ENCODE data around the gene F11R. TPM values are rescaled to one million over a fixed set of nuclear protein-coding genes. Genes with fewer than 3 reads are reported as not detected.

Gene F11R
- total RNA-seq, 1 experiment from 2014 or later, result 173 TPM

DNA sequence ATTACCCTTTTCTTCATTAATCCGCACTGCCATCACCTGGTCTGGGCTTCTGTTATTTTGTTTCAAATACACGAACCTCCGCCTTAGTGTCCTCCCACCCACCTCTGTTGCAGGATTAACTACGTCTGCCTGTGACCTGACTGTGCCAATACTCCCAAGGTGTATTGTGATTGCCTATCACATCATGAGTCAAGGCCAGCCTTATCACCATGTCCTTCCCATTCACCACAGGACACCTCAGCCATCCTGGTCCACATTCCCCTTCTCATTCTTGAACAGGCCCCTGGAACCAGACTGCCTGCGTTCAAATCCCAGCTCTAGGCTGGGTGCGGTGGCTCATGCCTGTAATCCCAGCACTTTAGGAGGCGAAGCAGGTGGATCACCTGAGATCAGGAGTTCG, 14.4 kb downstream of the F11R start:
- H3K9me3 Mint-ChIP-seq (ENCODE audit: low read depth, unreplicated experiment), result no peaks in the 10 kb centered on the region
- CTCF ChIA-PET, result interaction anchor here (0.6 kb wide), 1 partner anchor 21 kb away, joined by 3 read pairs; no protein-coding TSS in a partner anchor
- no peak for DNase-seq
- intact Hi-C loops (cut with micrococcal nuclease; ENCODE audit: unreplicated experiment), result no loop called here
- H3K27me3 Mint-ChIP-seq (ENCODE audit: unreplicated experiment), result no peaks in the 10 kb centered on the region
- H3K4me3 Mint-ChIP-seq (ENCODE audit: low read depth, unreplicated experiment), result no peak overlapping the region
- TF ChIP-seq, protein P1, sequence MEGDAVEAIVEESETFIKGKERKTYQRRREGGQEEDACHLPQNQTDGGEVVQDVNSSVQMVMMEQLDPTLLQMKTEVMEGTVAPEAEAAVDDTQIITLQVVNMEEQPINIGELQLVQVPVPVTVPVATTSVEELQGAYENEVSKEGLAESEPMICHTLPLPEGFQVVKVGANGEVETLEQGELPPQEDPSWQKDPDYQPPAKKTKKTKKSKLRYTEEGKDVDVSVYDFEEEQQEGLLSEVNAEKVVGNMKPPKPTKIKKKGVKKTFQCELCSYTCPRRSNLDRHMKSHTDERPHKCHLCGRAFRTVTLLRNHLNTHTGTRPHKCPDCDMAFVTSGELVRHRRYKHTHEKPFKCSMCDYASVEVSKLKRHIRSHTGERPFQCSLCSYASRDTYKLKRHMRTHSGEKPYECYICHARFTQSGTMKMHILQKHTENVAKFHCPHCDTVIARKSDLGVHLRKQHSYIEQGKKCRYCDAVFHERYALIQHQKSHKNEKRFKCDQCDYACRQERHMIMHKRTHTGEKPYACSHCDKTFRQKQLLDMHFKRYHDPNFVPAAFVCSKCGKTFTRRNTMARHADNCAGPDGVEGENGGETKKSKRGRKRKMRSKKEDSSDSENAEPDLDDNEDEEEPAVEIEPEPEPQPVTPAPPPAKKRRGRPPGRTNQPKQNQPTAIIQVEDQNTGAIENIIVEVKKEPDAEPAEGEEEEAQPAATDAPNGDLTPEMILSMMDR (IDR thresholded peaks at IDR 0.05; ENCODE audit: unreplicated experiment), result no peak
- BruUV-seq (replicated peaks), result no TSS peak
- H3K36me3 Mint-ChIP-seq (ENCODE audit: insufficient read depth, unreplicated experiment), result peaks cover 38% of the 10 kb centered on the region
- H3K27ac Mint-ChIP-seq (ENCODE audit: unreplicated experiment), result peak overlapping the region; percentile 66
- peaks cover 32% of the 10 kb centered on the region for H3K4me1 Mint-ChIP-seq (ENCODE audit: low read depth, unreplicated experiment)

DNA sequence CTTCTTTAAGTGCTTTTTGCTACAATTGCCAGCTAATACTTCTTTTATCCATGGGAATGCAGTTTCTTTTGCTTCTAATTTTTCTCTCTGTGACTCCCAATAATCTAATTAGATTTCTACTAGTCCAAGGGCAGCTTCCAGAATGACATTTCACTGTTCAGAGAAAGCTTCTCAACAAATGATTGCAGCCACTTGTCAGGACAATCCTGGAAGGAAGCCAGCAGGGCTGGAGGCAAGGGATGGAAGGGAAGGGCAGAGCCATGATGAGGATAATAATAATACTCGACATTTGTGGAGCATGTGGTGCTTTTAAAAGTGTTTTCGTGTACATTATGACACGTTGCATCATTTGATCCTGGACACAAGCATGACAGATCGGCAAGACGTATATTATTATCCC, 19.4 kb downstream of the F11R start:
- DNase-seq, result no peak
- intact Hi-C loops (cut with micrococcal nuclease; ENCODE audit: unreplicated experiment), result no loop called here
- Mint-ChIP-seq H3K4me3 (ENCODE audit: low read depth, unreplicated experiment) (no peak overlapping the region), H3K36me3 (ENCODE audit: insufficient read depth, unreplicated experiment) (peaks cover 59% of the 10 kb centered on the region), H3K4me1 (ENCODE audit: low read depth, unreplicated experiment) (peaks cover 29% of the 10 kb centered on the region), H3K27me3 (ENCODE audit: unreplicated experiment) (no peaks in the 10 kb centered on the region), H3K9me3 (ENCODE audit: low read depth, unreplicated experiment) (no peaks in the 10 kb centered on the region), H3K27ac (ENCODE audit: unreplicated experiment) (no peak overlapping the region)
- no TSS peak for BruUV-seq (replicated peaks)
- CTCF ChIA-PET, result interaction anchor here (1.1 kb wide), 1 partner anchor 10 kb away, joined by 5 read pairs; no protein-coding TSS in a partner anchor
- TF ChIP-seq, protein P1 (IDR thresholded peaks at IDR 0.05; ENCODE audit: unreplicated experiment), result no peak

DNA sequence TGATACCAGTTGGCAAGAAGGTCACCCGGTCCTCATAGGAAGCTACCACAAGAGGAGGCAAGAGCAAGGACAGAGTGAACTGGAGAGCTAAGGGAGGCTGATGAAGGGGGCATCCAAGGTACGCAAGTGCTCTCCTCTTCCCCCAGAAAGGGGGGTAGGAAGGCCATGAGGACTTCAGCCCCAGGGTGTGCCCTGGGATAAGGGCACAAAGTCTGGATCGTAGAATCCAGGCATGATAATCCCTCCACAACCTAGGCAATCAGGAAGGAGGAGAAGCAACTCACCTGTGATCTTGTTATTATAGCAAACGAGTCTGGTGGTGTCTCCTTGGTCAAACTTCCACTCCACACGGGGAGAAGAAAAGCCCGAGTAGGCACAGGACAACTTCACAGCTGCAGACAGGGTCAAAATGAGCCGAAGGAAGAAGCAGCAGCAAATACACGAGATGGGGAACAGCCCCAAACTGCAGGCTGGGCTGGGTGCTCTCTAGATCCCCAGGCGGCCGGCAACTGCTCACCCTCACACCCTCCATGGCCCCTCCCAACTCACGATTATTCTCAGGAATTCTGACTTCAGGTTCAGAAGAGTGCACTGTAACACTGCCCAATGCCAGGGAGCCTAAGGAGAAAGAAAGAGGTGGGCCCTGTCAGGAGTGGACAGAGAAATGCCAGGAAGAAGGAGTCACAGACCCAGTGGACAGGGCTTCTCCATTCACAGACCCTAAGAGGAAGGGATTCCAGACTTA, 20.0 kb downstream of the F11R start:
- Mint-ChIP-seq H3K27me3 (ENCODE audit: unreplicated experiment) (no peaks in the 10 kb centered on the region), H3K27ac (ENCODE audit: unreplicated experiment) (no peak overlapping the region), H3K36me3 (ENCODE audit: insufficient read depth, unreplicated experiment) (peaks cover 62% of the 10 kb centered on the region), H3K9me3 (ENCODE audit: low read depth, unreplicated experiment) (no peaks in the 10 kb centered on the region), H3K4me1 (ENCODE audit: low read depth, unreplicated experiment) (peaks cover 29% of the 10 kb centered on the region), H3K4me3 (ENCODE audit: low read depth, unreplicated experiment) (no peak overlapping the region)
- TF ChIP-seq, protein P1 (IDR thresholded peaks at IDR 0.05; ENCODE audit: unreplicated experiment), result no peak
- no peak for DNase-seq
- intact Hi-C loops (cut with micrococcal nuclease; ENCODE audit: unreplicated experiment), result no loop called here
- CTCF ChIA-PET, result interaction anchor here (1.1 to 1.3 kb wide), 2 partner anchors 9 to 97 kb away, joined by 4 to 5 read pairs; no protein-coding TSS in a partner anchor
- no TSS peak for BruUV-seq (replicated peaks)

DNA sequence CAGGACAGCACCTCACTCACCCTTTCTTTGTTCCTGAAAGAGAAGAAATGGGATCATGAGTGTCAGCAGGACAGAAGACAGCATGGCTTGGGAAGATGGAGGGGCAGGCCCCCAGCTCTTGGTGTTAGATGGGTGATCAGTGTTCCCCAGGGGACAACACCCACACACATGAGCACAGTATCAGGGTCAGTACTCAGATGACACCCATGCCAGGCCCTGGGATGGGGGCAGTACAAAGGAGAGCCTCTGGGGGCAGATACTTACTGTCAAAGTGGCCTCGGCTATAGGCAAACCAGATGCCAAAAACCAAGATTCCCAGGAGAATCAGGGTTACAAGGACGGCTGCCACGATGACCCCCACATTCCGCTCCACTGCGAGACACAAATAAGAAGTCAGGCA, 21.6 kb downstream of the F11R start:
- no peaks in the 10 kb centered on the region for H3K9me3 Mint-ChIP-seq (ENCODE audit: low read depth, unreplicated experiment)
- intact Hi-C loops (cut with micrococcal nuclease; ENCODE audit: unreplicated experiment), result no loop called here
- TF ChIP-seq, protein P1 (IDR thresholded peaks at IDR 0.05; ENCODE audit: unreplicated experiment), result no peak
- H3K27me3 Mint-ChIP-seq (ENCODE audit: unreplicated experiment), result no peaks in the 10 kb centered on the region
- no peak overlapping the region for H3K4me3 Mint-ChIP-seq (ENCODE audit: low read depth, unreplicated experiment)
- H3K27ac Mint-ChIP-seq (ENCODE audit: unreplicated experiment), result no peak overlapping the region
- peaks cover 41% of the 10 kb centered on the region for H3K4me1 Mint-ChIP-seq (ENCODE audit: low read depth, unreplicated experiment)
- CTCF ChIA-PET, result interaction anchor here (1.3 kb wide), 1 partner anchor 98 kb away, joined by 4 read pairs; no protein-coding TSS in a partner anchor
- no TSS peak for BruUV-seq (replicated peaks)
- peaks cover 68% of the 10 kb centered on the region for H3K36me3 Mint-ChIP-seq (ENCODE audit: insufficient read depth, unreplicated experiment)
- DNase-seq, result no peak
